Measurements from ENCODE around the gene LDHAL6B.

LDHAL6B gene

GRCh38 chr15:59172289-59172901, 34.2 kb upstream of the LDHAL6B start:
- TF ChIP-seq TAF1 (IDR thresholded peaks at IDR 0.05; ENCODE audit: borderline replicate concordance, insufficient read depth, low read length) (no peak), POLR2AphosphoS5 (IDR thresholded peaks at IDR 0.05; ENCODE audit: low read depth, low read length) (no peak), SIN3A (IDR thresholded peaks at IDR 0.05; ENCODE audit: borderline replicate concordance, insufficient read depth, low read length) (no peak), REST (IDR thresholded peaks at IDR 0.05; ENCODE audit: insufficient read depth in 1 of 2, low read depth in 2 of 2, low read length in 2 of 2) (no peak), FOXP2 (optimal IDR thresholded peaks at IDR 0.05; ENCODE audit: borderline replicate concordance, extremely low read depth, extremely low read length, insufficient read depth) (no peak)

GRCh38 chr15:59173194-59173593, 33.4 kb upstream of the LDHAL6B start:
- TF ChIP-seq REST (IDR thresholded peaks at IDR 0.05; ENCODE audit: insufficient read depth in 1 of 2, low read depth in 2 of 2, low read length in 2 of 2) (no peak), FOXP2 (optimal IDR thresholded peaks at IDR 0.05; ENCODE audit: borderline replicate concordance, extremely low read depth, extremely low read length, insufficient read depth) (no peak), SIN3A (IDR thresholded peaks at IDR 0.05; ENCODE audit: borderline replicate concordance, insufficient read depth, low read length) (no peak), TAF1 (IDR thresholded peaks at IDR 0.05; ENCODE audit: borderline replicate concordance, insufficient read depth, low read length) (no peak), POLR2AphosphoS5 (IDR thresholded peaks at IDR 0.05; ENCODE audit: low read depth, low read length) (no peak)

- TF ChIP-seq POLR2AphosphoS5 (IDR thresholded peaks at IDR 0.05; ENCODE audit: low read depth, low read length) (no peak), SIN3A (IDR thresholded peaks at IDR 0.05; ENCODE audit: borderline replicate concordance, insufficient read depth, low read length) (no peak), TAF1 (IDR thresholded peaks at IDR 0.05; ENCODE audit: borderline replicate concordance, insufficient read depth, low read length) (no peak), REST (IDR thresholded peaks at IDR 0.05; ENCODE audit: insufficient read depth in 1 of 2, low read depth in 2 of 2, low read length in 2 of 2) (no peak)
Observed at GRCh38 chr15:59174151-59174834, 32.4 kb upstream of the LDHAL6B start.

GRCh38 chr15:59174835-59175831, 31.5 kb upstream of the LDHAL6B start:
- no peak for TF ChIP-seq SIN3A (IDR thresholded peaks at IDR 0.05; ENCODE audit: borderline replicate concordance, insufficient read depth, low read length)
- TF ChIP-seq REST (IDR thresholded peaks at IDR 0.05; ENCODE audit: insufficient read depth in 1 of 2, low read depth in 2 of 2, low read length in 2 of 2), result no peak
- no peak for TF ChIP-seq FOXP2 (optimal IDR thresholded peaks at IDR 0.05; ENCODE audit: borderline replicate concordance, extremely low read depth, extremely low read length, insufficient read depth)
- TF ChIP-seq TAF1 (IDR thresholded peaks at IDR 0.05; ENCODE audit: borderline replicate concordance, insufficient read depth, low read length), result no peak
- TF ChIP-seq POLR2AphosphoS5 (IDR thresholded peaks at IDR 0.05; ENCODE audit: low read depth, low read length), result no peak

Measured in PFSK-1 (cell line).